ENCODE data around the gene ZFP1. TPM values are rescaled to one million over a fixed set of nuclear protein-coding genes. Genes with fewer than 3 reads are reported as not detected.

ZFP1 gene
- total RNA-seq, 1 donor from 2014 or later = 10.4 TPM

GRCh38 chr16:75114946-75115825 is 33.1 kb upstream of the ZFP1 start:
- no peak for DNase-seq
- intact Hi-C loops (cut with DNase I) = loop anchor here (5.0 kb wide), 1 partner anchor 118 kb away; the partner anchor contains the start of gene ZNRF1
- Histone ChIP-seq H3K27me3 (ENCODE audit: low read depth) (no peaks in the 10 kb centered on the region), H3K4me3 (peak overlapping the region; percentile 66), H3K9me3 (no peaks in the 10 kb centered on the region), H3K36me3 (no peaks in the 10 kb centered on the region), H3K4me1 (peaks cover 50% of the 10 kb centered on the region), H3K27ac (no peak overlapping the region)
- no peak for TF ChIP-seq CTCF (IDR thresholded peaks at IDR 0.05)
- ATAC-seq = no peak

- DNase-seq (peak; percentile 93), ATAC-seq (peak; percentile 97 to 98)
- intact Hi-C loops (cut with DNase I) = no loop called here
- peaks cover 39% of the 10 kb centered on the region for H3K4me1 ChIP-seq
- H3K27me3 ChIP-seq (ENCODE audit: low read depth) = no peaks in the 10 kb centered on the region
- no peaks in the 10 kb centered on the region for H3K9me3 ChIP-seq
- TF ChIP-seq CTCF (IDR thresholded peaks at IDR 0.05) = no peak
- H3K36me3 ChIP-seq = no peaks in the 10 kb centered on the region
- peak within 1 kb of the TSS; percentile 66 for H3K4me3 ChIP-seq
- peak within 1 kb of the TSS; percentile 80 for H3K27ac ChIP-seq
These were observed 32.0 kb upstream of the ZFP1 start, which contains the start of gene LDHD for GRCh38 chr16:75116081-75116910. Gene LDHD, minus strand, starts transcription at chr16:75116780. Its CDS starts 60 bp downstream, at chr16:75116720.

- Histone ChIP-seq H3K4me1 (peaks cover 33% of the 10 kb centered on the region), H3K36me3 (no peaks in the 10 kb centered on the region), H3K9me3 (peaks cover 6% of the 10 kb centered on the region), H3K27me3 (ENCODE audit: low read depth) (no peaks in the 10 kb centered on the region), H3K4me3 (peak overlapping the region; percentile 66), H3K27ac (peak overlapping the region; percentile 80)
- intact Hi-C loops (cut with DNase I) = no loop called here
- no peak for TF ChIP-seq CTCF (IDR thresholded peaks at IDR 0.05)
- no peak for DNase-seq
- no peak for ATAC-seq
These were observed 31.4 kb upstream of the ZFP1 start for GRCh38 chr16:75116911-75117245.

GRCh38 chr16:75118943-75119539 is 29.3 kb upstream of the ZFP1 start:
- intact Hi-C loops (cut with DNase I) = no loop called here
- no peak for ATAC-seq

More at GRCh38 chr16:75118943-75119539, 29.3 kb upstream of the ZFP1 start:
- Histone ChIP-seq H3K27ac (no peak overlapping the region), H3K4me3 (no peak overlapping the region), H3K27me3 (ENCODE audit: low read depth) (no peaks in the 10 kb centered on the region), H3K9me3 (peaks cover 10% of the 10 kb centered on the region), H3K36me3 (no peaks in the 10 kb centered on the region), H3K4me1 (peaks cover 22% of the 10 kb centered on the region)
- DNase-seq = no peak
- TF ChIP-seq CTCF (IDR thresholded peaks at IDR 0.05) = no peak
